ENCODE measurements around the gene PTPRG.

- no peak for TF ChIP-seq CTCF (IDR thresholded peaks at IDR 0.05; ENCODE audit: low read depth, low read length)
- TF ChIP-seq EZH2phosphoT487 (IDR thresholded peaks at IDR 0.05; ENCODE audit: low read depth), result no peak
Measured at GRCh38 chr3:61666615-61667330, 105.4 kb downstream of the PTPRG start.

Measured in OCI-LY3 (cell line).